Neural crest cell (in vitro differentiated cells): ENCODE results near the gene ERCC6L2. TPM values are rescaled to one million over a fixed set of nuclear protein-coding genes. Genes with fewer than 3 reads are reported as not detected.

Experiments used
- DNase-seq: peaks from one replicate; pipeline ENCODE4 v3.0.0; 2021; ENCODE audit warnings: low read depth, mixed read lengths, low spot score
- H3K27ac Mint-ChIP-seq: one replicate; pipeline ENCODE4 v1.8.0; 2021; ENCODE audit warnings: mild to moderate bottlenecking, mixed read lengths; ENCODE audit not compliant: unreplicated experiment
- H3K27me3 Mint-ChIP-seq: 2 replicates; pipeline ENCODE4 v1.8.0; 2021; ENCODE audit warnings: low read depth, mild to moderate bottlenecking, mixed read lengths
- H3K36me3 Mint-ChIP-seq: 2 replicates; pipeline ENCODE4 v1.8.0; 2021; ENCODE audit warnings: low read depth, mild to moderate bottlenecking, mixed read lengths
- H3K4me1 Mint-ChIP-seq: 2 replicates; pipeline ENCODE4 v1.8.0; 2021; ENCODE audit warnings: mixed read lengths
- H3K4me3 Mint-ChIP-seq: one replicate; pipeline ENCODE4 v1.8.0; 2021; ENCODE audit warnings: mild to moderate bottlenecking, mixed read lengths
- H3K9me3 Mint-ChIP-seq: 2 replicates; pipeline ENCODE4 v1.8.0; 2021; ENCODE audit warnings: mixed read lengths
- total RNA-seq: library from RNA; stranded (reverse); gene quantifications from 2 replicates; pipeline ENCODE4 v1.2.1, GENCODE V29; 2021
- TF ChIP-seq, protein P1 (sequence below): fragments of 200-600 bp; sonication (generic); conservative IDR thresholded peaks from 2 replicates; pipeline ENCODE4 v1.5.0; 2021; ENCODE audit warnings: antibody characterized with exemption, mild to moderate bottlenecking

ERCC6L2 gene
- total RNA-seq, 1 donor from 2014 or later, result 58.1 TPM

DNA sequence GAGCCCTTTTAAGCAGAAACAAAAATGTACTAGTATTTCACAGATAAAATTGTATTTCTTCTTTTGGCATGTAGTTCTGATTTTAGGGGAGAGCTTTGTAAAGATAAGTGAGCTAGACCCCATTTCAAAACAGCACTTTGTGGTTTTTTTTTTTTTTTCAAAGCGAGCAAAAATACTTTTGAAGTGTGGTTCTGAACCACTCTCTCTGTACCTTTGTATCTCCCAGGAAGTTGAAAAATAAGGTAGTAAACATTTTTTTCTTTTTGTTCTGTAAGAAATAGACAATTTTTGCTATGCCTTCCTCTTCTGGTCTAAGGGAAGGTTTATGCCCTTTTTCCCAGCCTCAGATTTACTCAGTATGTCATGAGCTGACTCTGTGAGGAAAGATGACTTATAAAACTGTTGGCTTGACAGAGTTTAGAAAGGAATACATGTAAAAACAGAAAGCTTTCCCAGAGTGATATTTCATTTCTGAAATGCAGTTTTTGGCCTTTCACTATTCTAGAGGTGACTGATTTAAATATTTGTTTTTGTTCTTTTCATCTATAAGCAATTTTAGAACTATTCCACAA is 12.5 kb downstream of the ERCC6L2 start:
- Mint-ChIP-seq H3K36me3 (peaks cover 16% of the 10 kb centered on the region), H3K4me3 (no peak overlapping the region), H3K27me3 (no peaks in the 10 kb centered on the region), H3K27ac (no peak overlapping the region), H3K4me1 (no peaks in the 10 kb centered on the region), H3K9me3 (no peaks in the 10 kb centered on the region)
- TF ChIP-seq, protein P1, sequence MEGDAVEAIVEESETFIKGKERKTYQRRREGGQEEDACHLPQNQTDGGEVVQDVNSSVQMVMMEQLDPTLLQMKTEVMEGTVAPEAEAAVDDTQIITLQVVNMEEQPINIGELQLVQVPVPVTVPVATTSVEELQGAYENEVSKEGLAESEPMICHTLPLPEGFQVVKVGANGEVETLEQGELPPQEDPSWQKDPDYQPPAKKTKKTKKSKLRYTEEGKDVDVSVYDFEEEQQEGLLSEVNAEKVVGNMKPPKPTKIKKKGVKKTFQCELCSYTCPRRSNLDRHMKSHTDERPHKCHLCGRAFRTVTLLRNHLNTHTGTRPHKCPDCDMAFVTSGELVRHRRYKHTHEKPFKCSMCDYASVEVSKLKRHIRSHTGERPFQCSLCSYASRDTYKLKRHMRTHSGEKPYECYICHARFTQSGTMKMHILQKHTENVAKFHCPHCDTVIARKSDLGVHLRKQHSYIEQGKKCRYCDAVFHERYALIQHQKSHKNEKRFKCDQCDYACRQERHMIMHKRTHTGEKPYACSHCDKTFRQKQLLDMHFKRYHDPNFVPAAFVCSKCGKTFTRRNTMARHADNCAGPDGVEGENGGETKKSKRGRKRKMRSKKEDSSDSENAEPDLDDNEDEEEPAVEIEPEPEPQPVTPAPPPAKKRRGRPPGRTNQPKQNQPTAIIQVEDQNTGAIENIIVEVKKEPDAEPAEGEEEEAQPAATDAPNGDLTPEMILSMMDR, result no peak
- no peak for DNase-seq

DNA sequence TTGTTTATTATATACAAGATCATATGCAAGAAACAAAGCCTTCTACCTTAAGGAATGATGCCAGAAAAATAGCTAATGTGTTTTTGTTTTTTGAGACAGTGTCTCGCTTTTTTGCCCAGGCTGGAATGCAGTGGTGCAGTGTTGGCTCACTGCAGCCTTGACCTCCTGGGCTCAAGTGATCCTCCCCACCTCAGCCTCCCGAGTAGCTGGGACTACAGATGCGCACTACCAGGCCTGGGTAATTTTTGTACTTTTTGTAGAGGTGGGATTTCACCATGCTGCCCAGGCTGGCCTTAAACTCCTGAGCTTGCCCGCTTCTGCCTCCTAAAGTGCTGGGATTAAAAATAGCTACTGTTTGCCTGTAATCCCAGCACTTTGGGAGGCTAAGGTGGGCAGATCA is 15.1 kb downstream of the ERCC6L2 start:
- Mint-ChIP-seq H3K36me3 (peaks cover 15% of the 10 kb centered on the region), H3K4me1 (no peaks in the 10 kb centered on the region), H3K27ac (no peak overlapping the region), H3K27me3 (no peaks in the 10 kb centered on the region), H3K4me3 (no peak overlapping the region), H3K9me3 (peaks cover 2% of the 10 kb centered on the region)
- TF ChIP-seq, protein P1, result no peak
- DNase-seq, result no peak

- Mint-ChIP-seq H3K4me1 (no peaks in the 10 kb centered on the region), H3K4me3 (no peak overlapping the region), H3K27ac (no peak overlapping the region), H3K27me3 (no peaks in the 10 kb centered on the region), H3K36me3 (peaks cover 15% of the 10 kb centered on the region), H3K9me3 (peaks cover 2% of the 10 kb centered on the region)
- DNase-seq, result no peak
- TF ChIP-seq, protein P1, result no peak
Observed at GRCh38 chr9:95891067-95891671, 15.7 kb downstream of the ERCC6L2 start.

DNA sequence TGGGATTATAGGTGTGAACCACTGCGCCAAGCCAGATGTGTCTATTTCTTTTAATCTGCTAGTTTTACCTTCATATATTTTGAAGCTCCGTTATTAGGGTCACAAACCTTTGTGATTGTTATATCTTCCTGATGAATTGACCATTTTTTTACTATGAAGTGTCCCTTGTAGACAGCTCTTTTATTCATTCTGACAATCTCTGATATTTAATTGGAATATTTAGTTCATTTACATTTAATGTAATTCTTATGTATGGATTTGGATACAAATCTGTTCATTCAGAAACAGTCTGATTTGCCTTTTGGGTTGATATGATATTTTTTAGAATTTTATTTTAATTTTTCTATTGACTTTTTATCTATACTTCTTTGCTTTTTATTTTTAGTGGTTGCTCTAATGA is 17.2 kb downstream of the ERCC6L2 start:
- Mint-ChIP-seq H3K27me3 (no peaks in the 10 kb centered on the region), H3K4me1 (no peaks in the 10 kb centered on the region)

GRCh38 chr9:95896580-95896979 is 21.1 kb downstream of the ERCC6L2 start:
- peaks cover 15% of the 10 kb centered on the region for H3K36me3 Mint-ChIP-seq
- no peaks in the 10 kb centered on the region for H3K4me1 Mint-ChIP-seq
- DNase-seq, result no peak
- no peaks in the 10 kb centered on the region for H3K27me3 Mint-ChIP-seq
- no peak overlapping the region for H3K27ac Mint-ChIP-seq
- H3K9me3 Mint-ChIP-seq, result peaks cover 2% of the 10 kb centered on the region
- TF ChIP-seq, protein P1, result no peak
- no peak overlapping the region for H3K4me3 Mint-ChIP-seq

More for the DNA sequence above, 17.2 kb downstream of the ERCC6L2 start:
- Mint-ChIP-seq H3K4me3 (no peak overlapping the region), H3K9me3 (peaks cover 2% of the 10 kb centered on the region), H3K27ac (no peak overlapping the region), H3K36me3 (peaks cover 15% of the 10 kb centered on the region)
- no peak for DNase-seq
- TF ChIP-seq, protein P1, result no peak
